Erythroblast (primary cell): ENCODE data around the gene ID3.

Experiments
- GATA1 ChIP-seq: IDR thresholded peaks from 2 replicates; pipeline ENCODE4 v1.6.1; 2011; ENCODE audit warnings: low read depth, mild to moderate bottlenecking, control low read depth, low read length, moderate library complexity
- POLR2A ChIP-seq: IDR thresholded peaks from 2 replicates; pipeline ENCODE4 v1.6.1; 2011; ENCODE audit warnings: mild to moderate bottlenecking, low read length

GRCh38 chr1:23574265-23574754 is 15.0 kb upstream of the ID3 start:
- TF ChIP-seq POLR2A (no peak), GATA1 (no peak)
